A549 (cell line): ENCODE results near the gene SNTG2. TPM values are rescaled to one million over a fixed set of nuclear protein-coding genes. Genes with fewer than 3 reads are reported as not detected.

Source experiments
- ATAC-seq, 2 experiments: fragments of 200-7000 bp in 1 of 2; fragments of >200 bp in 1 of 2; cut with Nextera tagmentation in 1 of 2; cut with Tn5 transposase in 1 of 2; 3 replicates each; pipeline versions ENCODE4 v1.8.0 to v1.9.1; 2018 to 2020; ENCODE audit warnings: mild to moderate bottlenecking in 1 of 2, moderate library complexity in 1 of 2
- CTCF ChIA-PET: fragments of 300-600 bp; sonication (Branson Sonifier 250); formaldehyde crosslinking; extraction: SDS; loops from one replicate; lab custom pipeline; 2021; ENCODE audit warnings: antibody characterized with exemption, inconsistent platforms; lab: Yijun Ruan, JAX
- POLR2A ChIA-PET: fragments of 350-600 bp; formaldehyde crosslinking; extraction: SDS; loops from one replicate; lab custom pipeline; 2021; ENCODE audit warnings: antibody characterized with exemption, inconsistent platforms; lab: Yijun Ruan, JAX
- DNase-seq, 2 experiments: peaks; one replicate each; pipeline versions ENCODE4 v3.0.0 to v3.0.0-alpha.2; 2011 to 2016; ENCODE audit warnings: low read depth in 1 of 2, low spot score in 1 of 2
- FAIRE-seq: peaks from 2 replicates; lab custom pipeline; 2011; peaks lifted over from hg19 to GRCh38; lab: Jason Lieb, UNC
- H3K27ac ChIP-seq, 2 experiments: fragments of >200 bp; sonication (Bioruptor Twin); formaldehyde crosslinking; 3 replicates each; pipeline ENCODE4 v1.5.1; 2016 to 2017
- H3K4me1 ChIP-seq: fragments of >200 bp; sonication (Bioruptor Twin); formaldehyde crosslinking; 3 replicates; pipeline ENCODE4 v1.6.1; 2016
- H3K4me2 ChIP-seq: fragments of >200 bp; sonication (Bioruptor Twin); formaldehyde crosslinking; 3 replicates; pipeline ENCODE4 v1.6.1; 2016
- H3K4me3 ChIP-seq: fragments of >200 bp; sonication (Bioruptor Twin); formaldehyde crosslinking; 3 replicates; pipeline ENCODE4 v1.5.1; 2016
- H3K9me3 ChIP-seq: fragments of >200 bp; sonication (Bioruptor Twin); formaldehyde crosslinking; 3 replicates; pipeline ENCODE4 v1.6.1; 2016
- CBX2 ChIP-seq: fragments of 200-600 bp; sonication (generic); IDR thresholded peaks from 2 replicates; pipeline ENCODE4 v1.6.1; 2016; ENCODE audit warnings: low read depth, mild to moderate bottlenecking, borderline replicate concordance
- CHD4 ChIP-seq: fragments of 200-600 bp; sonication (generic); IDR thresholded peaks from 2 replicates; pipeline ENCODE4 v1.6.1; 2016; ENCODE audit warnings: antibody characterized with exemption, mild to moderate bottlenecking, borderline replicate concordance
- EHF ChIP-seq: fragments of 250-450 bp; sonication (Bioruptor Pico); IDR thresholded peaks from 2 replicates; pipeline ENCODE4 v1.5.0; 2020; ENCODE audit warnings: mild to moderate bottlenecking
- EHMT2 ChIP-seq: fragments of 200-600 bp; sonication (generic); IDR thresholded peaks from 2 replicates; pipeline ENCODE4 v1.6.1; 2016; ENCODE audit warnings: antibody characterized with exemption, low read depth, mild to moderate bottlenecking, moderate library complexity
- EP300 ChIP-seq, 2 experiments: fragments of >200 bp; sonication (Bioruptor Twin); formaldehyde crosslinking; IDR thresholded peaks; 2 replicates in 1 of 2; 3 replicates in 1 of 2; pipeline ENCODE4 v1.6.1; 2016 to 2017
- ESRRA ChIP-seq: fragments of 150-350 bp; IDR thresholded peaks from 2 replicates; pipeline ENCODE4 v1.6.1; 2014; ENCODE audit warnings: mild to moderate bottlenecking, low read length, borderline replicate concordance
- GATA3 ChIP-seq: IDR thresholded peaks from 2 replicates; pipeline ENCODE4 v1.6.1; 2012; ENCODE audit warnings: borderline replicate concordance
- JUN ChIP-seq, 2 experiments: fragments of >200 bp; sonication (Bioruptor Twin); formaldehyde crosslinking; IDR thresholded peaks; 2 replicates in 1 of 2; 3 replicates in 1 of 2; pipeline ENCODE4 v1.6.1; 2016 to 2017
- JUNB ChIP-seq: fragments of >200 bp; sonication (Bioruptor Twin); formaldehyde crosslinking; IDR thresholded peaks from 2 replicates; pipeline ENCODE4 v1.6.1; 2016
- KDM1A ChIP-seq: fragments of 200-600 bp; sonication (generic); IDR thresholded peaks from 2 replicates; pipeline ENCODE4 v1.6.1; 2016; ENCODE audit warnings: low read depth, mild to moderate bottlenecking
- MAZ ChIP-seq: fragments of 150-350 bp; IDR thresholded peaks from 2 replicates; pipeline ENCODE4 v1.6.1; 2014; ENCODE audit warnings: antibody characterized with exemption, low read depth, low read length, borderline replicate concordance
- MYC ChIP-seq: IDR thresholded peaks from 2 replicates; pipeline ENCODE4 v1.6.1; 2012; ENCODE audit warnings: mild to moderate bottlenecking, inconsistent platforms, low read length, improper control_type of control experiment, borderline replicate concordance
- NR3C1 ChIP-seq: fragments of >200 bp; sonication (Bioruptor Twin); formaldehyde crosslinking; IDR thresholded peaks from 3 replicates; pipeline ENCODE4 v1.6.1; 2017
- SREBF2 ChIP-seq: fragments of 450-650 bp; IDR thresholded peaks from 2 replicates; pipeline ENCODE4 v1.6.1; 2014; ENCODE audit warnings: mild to moderate bottlenecking, moderate library complexity
- ZFP36 ChIP-seq: fragments of 450-650 bp; IDR thresholded peaks from 2 replicates; pipeline ENCODE4 v1.6.1; 2014; ENCODE audit warnings: borderline replicate concordance; ENCODE audit not compliant: partially characterized antibody
- ZNF302 ChIP-seq: fragments of 250-450 bp; sonication (Bioruptor Pico); IDR thresholded peaks from 2 replicates; pipeline ENCODE4 v1.9.0; 2021; ENCODE audit warnings: inconsistent platforms, mild to moderate bottlenecking, moderate library complexity
- WGBS: methylation state at CpG from one replicate; pipeline ENCODE4 v1.1.6; 2017; ENCODE audit errors: missing lambda C conversion rate; 5-methylcytosine and 5-hydroxymethylcytosine counted together
- polyA plus RNA-seq, 4 experiments: library from polyadenylated mRNA; depleted of rRNA in 3 of 4; stranded (reverse); fragments of >200 nt; fragmentation: RNase III in 1 of 4; extraction: RNeasy Plus Mini Kit Qiagen cat#74134 plus additional on column Dnase treatment in 1 of 4; gene quantifications; 2 replicates in 3 of 4; 3 replicates in 1 of 4; pipeline ENCODE4 v1.2.3, GENCODE V29; 2011 to 2017
- TF ChIP-seq, protein P1 (sequence below): fragments of 450-650 bp; IDR thresholded peaks from 2 replicates; pipeline ENCODE4 v1.6.1; 2014; ENCODE audit warnings: antibody characterized with exemption
- TF ChIP-seq, protein P2 (sequence below): IDR thresholded peaks from 2 replicates; pipeline ENCODE4 v1.6.1; 2012
- TF ChIP-seq, protein P3 (sequence below): IDR thresholded peaks from 2 replicates; pipeline ENCODE4 v1.6.1; 2012; ENCODE audit warnings: low read depth, borderline replicate concordance
- TF ChIP-seq, protein P4 (sequence below): IDR thresholded peaks from 2 replicates; pipeline ENCODE4 v1.6.1; 2012
- TF ChIP-seq, protein P5 (sequence below): fragments of >200 bp; sonication (Bioruptor Twin); formaldehyde crosslinking; IDR thresholded peaks from 3 replicates; pipeline ENCODE4 v1.5.1; 2016

Gene SNTG2
- polyA plus RNA-seq, 2 of the 4 experiments (the other 2 are of a cell fraction): not detected

DNA sequence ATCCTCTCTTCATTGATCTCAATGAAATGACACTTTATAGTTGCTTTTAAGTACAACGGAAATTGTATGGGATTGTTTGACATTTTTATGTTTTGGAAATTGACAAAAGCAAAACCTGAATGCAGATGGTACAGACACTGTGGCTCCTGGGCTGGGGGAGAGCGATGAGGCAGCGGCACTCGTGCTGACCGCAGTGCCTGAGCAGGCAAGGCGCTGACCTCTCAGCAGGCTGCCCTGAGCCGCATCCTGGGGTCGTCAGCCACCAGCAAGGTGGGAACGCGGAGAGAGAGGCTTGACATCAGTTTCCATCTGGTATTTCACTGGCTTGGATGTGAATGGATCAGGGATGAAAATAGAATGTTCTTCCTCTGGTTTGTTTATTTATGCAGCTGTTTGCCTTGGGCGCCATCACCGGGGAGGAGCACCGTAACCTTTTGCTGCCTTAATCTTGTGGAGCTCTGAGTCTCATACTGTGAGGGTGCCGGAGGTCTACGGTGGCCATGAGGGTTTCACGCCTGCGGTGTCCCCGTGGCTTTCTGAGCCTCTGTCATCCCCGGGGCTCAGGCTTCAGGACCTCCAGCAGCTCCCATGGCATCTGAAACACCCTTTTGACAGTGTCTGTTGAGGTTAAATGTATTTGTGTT lies 367.8 kb downstream of the SNTG2 start (continued):
- TF ChIP-seq, protein P1, sequence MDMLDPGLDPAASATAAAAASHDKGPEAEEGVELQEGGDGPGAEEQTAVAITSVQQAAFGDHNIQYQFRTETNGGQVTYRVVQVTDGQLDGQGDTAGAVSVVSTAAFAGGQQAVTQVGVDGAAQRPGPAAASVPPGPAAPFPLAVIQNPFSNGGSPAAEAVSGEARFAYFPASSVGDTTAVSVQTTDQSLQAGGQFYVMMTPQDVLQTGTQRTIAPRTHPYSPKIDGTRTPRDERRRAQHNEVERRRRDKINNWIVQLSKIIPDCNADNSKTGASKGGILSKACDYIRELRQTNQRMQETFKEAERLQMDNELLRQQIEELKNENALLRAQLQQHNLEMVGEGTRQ: no peak
- TF ChIP-seq EHMT2 (no peak), EHF (CRISPR knock-in tag) (no peak), KDM1A (no peak), MYC (no peak), MAZ (no peak), CBX2 (no peak)
- TF ChIP-seq, protein P2, sequence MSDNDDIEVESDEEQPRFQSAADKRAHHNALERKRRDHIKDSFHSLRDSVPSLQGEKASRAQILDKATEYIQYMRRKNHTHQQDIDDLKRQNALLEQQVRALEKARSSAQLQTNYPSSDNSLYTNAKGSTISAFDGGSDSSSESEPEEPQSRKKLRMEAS: no peak

DNA sequence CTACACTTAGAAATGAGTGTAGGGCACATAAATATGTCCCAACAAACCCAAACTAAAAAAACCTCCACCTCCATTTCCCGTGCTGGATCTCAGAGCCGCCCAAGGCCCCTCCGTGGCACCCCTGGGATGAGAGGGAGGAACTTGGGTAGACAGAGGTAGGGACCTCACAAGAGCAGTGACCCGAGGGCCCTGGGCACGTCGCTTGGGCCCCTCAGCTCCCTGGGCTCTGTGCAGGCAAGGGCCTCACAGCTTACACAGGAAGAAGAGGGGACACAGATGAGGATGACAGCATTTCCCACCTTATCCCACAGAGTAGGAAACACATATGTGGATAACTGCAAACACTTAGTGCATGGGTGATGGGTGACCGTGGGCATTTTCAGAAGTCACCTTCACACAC lies 368.7 kb downstream of the SNTG2 start:
- H3K9me3 ChIP-seq: no peaks in the 10 kb centered on the region
- ChIA-PET POLR2A (no interaction called here), CTCF (no interaction called here)
- H3K27ac ChIP-seq: no peak overlapping the region
- TF ChIP-seq NR3C1 (no peak), ESRRA (no peak), CHD4 (no peak), EHF (CRISPR knock-in tag) (no peak)
- TF ChIP-seq, protein P3, sequence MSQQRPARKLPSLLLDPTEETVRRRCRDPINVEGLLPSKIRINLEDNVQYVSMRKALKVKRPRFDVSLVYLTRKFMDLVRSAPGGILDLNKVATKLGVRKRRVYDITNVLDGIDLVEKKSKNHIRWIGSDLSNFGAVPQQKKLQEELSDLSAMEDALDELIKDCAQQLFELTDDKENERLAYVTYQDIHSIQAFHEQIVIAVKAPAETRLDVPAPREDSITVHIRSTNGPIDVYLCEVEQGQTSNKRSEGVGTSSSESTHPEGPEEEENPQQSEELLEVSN: no peak
- H3K4me2 ChIP-seq: no peak overlapping the region
- DNase-seq: no peak
- H3K4me1 ChIP-seq: no peaks in the 10 kb centered on the region
- ATAC-seq: no peak
- no peak overlapping the region for H3K4me3 ChIP-seq
- FAIRE-seq: no peak
- 11% methylated on average over 7 of the region's 7 CpGs for WGBS

DNA sequence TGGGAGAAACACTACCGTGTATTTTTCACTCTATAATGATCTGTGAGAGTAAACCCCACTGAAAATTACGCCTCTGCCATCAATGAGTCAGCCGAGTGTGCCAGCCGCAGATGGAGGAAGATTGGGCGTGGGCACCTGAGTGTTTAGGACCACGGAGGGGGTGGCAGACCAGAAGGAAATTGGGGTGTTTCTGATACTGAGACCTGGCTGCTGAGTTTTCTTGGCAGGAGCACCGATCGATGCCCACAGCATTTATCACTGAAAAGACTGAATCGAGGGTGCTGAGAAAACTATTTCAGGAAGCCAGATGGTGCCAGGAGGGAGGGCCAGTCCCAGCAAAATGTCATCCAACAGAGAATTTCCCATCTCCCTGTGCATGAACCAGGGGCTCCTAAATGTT lies 370.7 kb downstream of the SNTG2 start:
- Histone ChIP-seq H3K4me2 (no peak overlapping the region), H3K4me1 (no peaks in the 10 kb centered on the region), H3K4me3 (no peak overlapping the region)
- WGBS: 16% methylated on average over 9 of the region's 9 CpGs
- no peak for TF ChIP-seq ZFP36
- TF ChIP-seq, protein P4, sequence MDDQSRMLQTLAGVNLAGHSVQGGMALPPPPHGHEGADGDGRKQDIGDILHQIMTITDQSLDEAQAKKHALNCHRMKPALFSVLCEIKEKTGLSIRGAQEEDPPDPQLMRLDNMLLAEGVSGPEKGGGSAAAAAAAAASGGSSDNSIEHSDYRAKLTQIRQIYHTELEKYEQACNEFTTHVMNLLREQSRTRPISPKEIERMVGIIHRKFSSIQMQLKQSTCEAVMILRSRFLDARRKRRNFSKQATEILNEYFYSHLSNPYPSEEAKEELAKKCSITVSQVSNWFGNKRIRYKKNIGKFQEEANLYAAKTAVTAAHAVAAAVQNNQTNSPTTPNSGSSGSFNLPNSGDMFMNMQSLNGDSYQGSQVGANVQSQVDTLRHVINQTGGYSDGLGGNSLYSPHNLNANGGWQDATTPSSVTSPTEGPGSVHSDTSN: no peak
- no peak for TF ChIP-seq ZNF302
- TF ChIP-seq JUNB: no peak
- no peak for TF ChIP-seq MAZ
- TF ChIP-seq JUN (IDR thresholded peaks at IDR 0.05): no peak
- TF ChIP-seq GATA3: no peak
- TF ChIP-seq EP300 (IDR thresholded peaks at IDR 0.05): no peak
- no peak for TF ChIP-seq SREBF2
- TF ChIP-seq, protein P5, sequence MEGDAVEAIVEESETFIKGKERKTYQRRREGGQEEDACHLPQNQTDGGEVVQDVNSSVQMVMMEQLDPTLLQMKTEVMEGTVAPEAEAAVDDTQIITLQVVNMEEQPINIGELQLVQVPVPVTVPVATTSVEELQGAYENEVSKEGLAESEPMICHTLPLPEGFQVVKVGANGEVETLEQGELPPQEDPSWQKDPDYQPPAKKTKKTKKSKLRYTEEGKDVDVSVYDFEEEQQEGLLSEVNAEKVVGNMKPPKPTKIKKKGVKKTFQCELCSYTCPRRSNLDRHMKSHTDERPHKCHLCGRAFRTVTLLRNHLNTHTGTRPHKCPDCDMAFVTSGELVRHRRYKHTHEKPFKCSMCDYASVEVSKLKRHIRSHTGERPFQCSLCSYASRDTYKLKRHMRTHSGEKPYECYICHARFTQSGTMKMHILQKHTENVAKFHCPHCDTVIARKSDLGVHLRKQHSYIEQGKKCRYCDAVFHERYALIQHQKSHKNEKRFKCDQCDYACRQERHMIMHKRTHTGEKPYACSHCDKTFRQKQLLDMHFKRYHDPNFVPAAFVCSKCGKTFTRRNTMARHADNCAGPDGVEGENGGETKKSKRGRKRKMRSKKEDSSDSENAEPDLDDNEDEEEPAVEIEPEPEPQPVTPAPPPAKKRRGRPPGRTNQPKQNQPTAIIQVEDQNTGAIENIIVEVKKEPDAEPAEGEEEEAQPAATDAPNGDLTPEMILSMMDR: no peak
- TF ChIP-seq, all 56 proteins: peak for 0
- ChIA-PET CTCF (no interaction called here), POLR2A (no interaction called here)
- no peak for ATAC-seq
- Histone ChIP-seq H3K9me3 (no peaks in the 10 kb centered on the region), H3K27ac (no peak overlapping the region)
- FAIRE-seq: no peak
- DNase-seq: no peak
